HepG2 (cell line): ENCODE measurements around the gene ZSWIM6. TPM values are rescaled to one million over a fixed set of nuclear protein-coding genes. Genes with fewer than 3 reads are reported as not detected.
A peak's percentile ranks its signal among the peaks of the same experiment; 100 is the strongest.

ENCODE experiments used
- GATA4 ChIP-seq: sonication (generic); IDR thresholded peaks from 2 replicates; pipeline ENCODE4 v1.6.1; 2016; ENCODE audit warnings: antibody characterized with exemption, low read depth, borderline replicate concordance
- HMG20A ChIP-seq: IDR thresholded peaks from 2 replicates; pipeline ENCODE4 v1.6.1; 2016; ENCODE audit warnings: borderline replicate concordance
- KMT2B ChIP-seq: IDR thresholded peaks from 2 replicates; pipeline ENCODE4 v1.6.1; 2016; ENCODE audit warnings: missing genetic modification reagents, missing compliant biosample characterization
- NR2F6 ChIP-seq, 2 experiments: IDR thresholded peaks; 2 replicates each; pipeline ENCODE4 v1.6.1; 2016; ENCODE audit warnings: antibody characterized with exemption in 1 of 2, mild to moderate bottlenecking in 1 of 2
- RFXANK ChIP-seq: IDR thresholded peaks from 2 replicates; pipeline ENCODE4 v1.6.1; 2016
- ZFP62 ChIP-seq: sonication (generic); formaldehyde crosslinking; IDR thresholded peaks from 2 replicates; pipeline ENCODE4 v1.4.0; 2020; ENCODE audit warnings: missing genetic modification reagents
- ZNF614 ChIP-seq: IDR thresholded peaks from 2 replicates; pipeline ENCODE4 v1.6.1; 2018; ENCODE audit warnings: missing biosample characterization, missing genetic modification reagents, inconsistent platforms, borderline replicate concordance
- ZNF713 ChIP-seq: sonication (generic); formaldehyde crosslinking; IDR thresholded peaks from 2 replicates; pipeline ENCODE4 v1.4.0; 2020; ENCODE audit warnings: mild to moderate bottlenecking, missing genetic modification reagents
- polyA plus RNA-seq, 8 experiments: library from polyadenylated mRNA; depleted of rRNA in 3 of 8; stranded (reverse) in 7 of 8; unstranded in 1 of 8; fragments of >200 nt; fragmentation: Illumina TruSeq in 4 of 8; extraction: Trizol in 4 of 8; gene quantifications; 2 replicates each; pipeline versions ENCODE4 v1.2.1 to v1.2.3, GENCODE V29; 2011 to 2016; ENCODE audit warnings: low read depth in 4 of 8, missing spikeins in 1 of 8, mixed read lengths in 1 of 8; ENCODE audit not compliant: insufficient read depth in 1 of 8
- total RNA-seq, 5 experiments: library from RNA; depleted of rRNA; stranded (reverse); fragments of >200 nt; fragmentation: Illumina TruSeq; extraction: Trizol; gene quantifications; 2 replicates each; pipeline ENCODE4 v1.2.3, GENCODE V29; 2016; ENCODE audit warnings: low read depth in 1 of 5
- TF ChIP-seq, protein P1 (sequence below): sonication (generic); formaldehyde crosslinking; IDR thresholded peaks from 2 replicates; pipeline ENCODE4 v1.4.0; 2020; ENCODE audit warnings: missing genetic modification reagents, borderline replicate concordance
- TF ChIP-seq, protein P2 (sequence below): sonication (generic); formaldehyde crosslinking; IDR thresholded peaks from 2 replicates; pipeline ENCODE4 v1.4.0; 2020; ENCODE audit warnings: low read depth, mild to moderate bottlenecking, missing genetic modification reagents
- TF ChIP-seq, protein P3 (sequence below): IDR thresholded peaks from 2 replicates; pipeline ENCODE4 v1.6.1; 2012; ENCODE audit warnings: low read depth, low read length, improper control_type of control experiment
- TF ChIP-seq, protein P4 (sequence below): sonication (generic); formaldehyde crosslinking; IDR thresholded peaks from 2 replicates; pipeline ENCODE4 v1.4.0; 2020; ENCODE audit warnings: missing genetic modification reagents, borderline replicate concordance
- TF ChIP-seq, protein P5 (sequence below): sonication (generic); formaldehyde crosslinking; IDR thresholded peaks from 2 replicates; pipeline ENCODE4 v1.4.0; 2020; ENCODE audit warnings: missing genetic modification reagents, mild to moderate bottlenecking, borderline replicate concordance
- TF ChIP-seq, protein P6 (sequence below): sonication (generic); formaldehyde crosslinking; IDR thresholded peaks from 2 replicates; pipeline ENCODE4 v1.4.0; 2020; ENCODE audit warnings: missing genetic modification reagents, borderline replicate concordance

The ZSWIM6 gene
- total and polyA plus RNA-seq, 2 of the 13 experiments (the other 11 are each of a cell fraction or from before 2014, with no cell fraction given): 0.82 to 1.9 TPM

DNA sequence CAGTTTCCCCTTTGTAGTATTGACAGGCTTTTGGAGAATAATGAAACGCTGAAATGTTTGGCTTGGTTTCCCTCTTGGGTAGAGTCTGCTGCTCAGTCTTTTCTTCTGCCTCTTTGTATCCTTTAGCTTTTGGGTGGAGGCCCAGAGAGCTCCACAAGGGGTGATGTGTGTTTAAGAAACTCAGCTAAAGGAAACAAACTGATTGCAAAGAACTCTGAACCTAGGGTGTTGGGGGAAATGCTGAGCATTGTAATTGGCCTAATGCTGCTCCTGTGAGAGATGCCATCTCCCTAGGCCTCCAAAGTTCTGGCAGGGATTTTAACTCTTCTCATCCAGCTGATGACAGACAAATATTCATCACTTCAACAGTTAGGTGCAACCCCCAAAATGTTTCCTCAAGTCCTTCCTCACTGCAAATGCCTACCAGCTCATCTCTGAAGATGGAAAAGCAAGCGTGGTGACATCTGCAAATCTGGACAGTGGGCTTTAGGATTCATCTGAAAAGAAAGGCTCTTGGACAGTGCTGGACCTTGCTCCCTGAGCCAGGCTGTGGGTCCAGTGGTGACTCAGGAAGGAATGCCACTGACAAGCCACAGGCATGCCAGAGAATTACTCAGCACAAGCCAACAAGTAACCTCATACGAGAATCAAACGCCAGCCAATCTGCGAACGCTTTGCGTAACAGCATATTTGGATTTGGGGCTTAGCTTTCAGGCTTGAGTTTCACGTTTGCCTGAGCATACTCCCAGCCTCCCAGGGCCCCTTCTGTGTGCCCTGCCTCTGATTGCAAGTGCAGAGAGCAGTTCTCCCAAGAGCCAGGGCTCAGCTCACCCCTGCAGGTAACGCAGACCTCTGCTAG, 30.5 kb upstream of the ZSWIM6 start (continued):
- TF ChIP-seq, protein P1, sequence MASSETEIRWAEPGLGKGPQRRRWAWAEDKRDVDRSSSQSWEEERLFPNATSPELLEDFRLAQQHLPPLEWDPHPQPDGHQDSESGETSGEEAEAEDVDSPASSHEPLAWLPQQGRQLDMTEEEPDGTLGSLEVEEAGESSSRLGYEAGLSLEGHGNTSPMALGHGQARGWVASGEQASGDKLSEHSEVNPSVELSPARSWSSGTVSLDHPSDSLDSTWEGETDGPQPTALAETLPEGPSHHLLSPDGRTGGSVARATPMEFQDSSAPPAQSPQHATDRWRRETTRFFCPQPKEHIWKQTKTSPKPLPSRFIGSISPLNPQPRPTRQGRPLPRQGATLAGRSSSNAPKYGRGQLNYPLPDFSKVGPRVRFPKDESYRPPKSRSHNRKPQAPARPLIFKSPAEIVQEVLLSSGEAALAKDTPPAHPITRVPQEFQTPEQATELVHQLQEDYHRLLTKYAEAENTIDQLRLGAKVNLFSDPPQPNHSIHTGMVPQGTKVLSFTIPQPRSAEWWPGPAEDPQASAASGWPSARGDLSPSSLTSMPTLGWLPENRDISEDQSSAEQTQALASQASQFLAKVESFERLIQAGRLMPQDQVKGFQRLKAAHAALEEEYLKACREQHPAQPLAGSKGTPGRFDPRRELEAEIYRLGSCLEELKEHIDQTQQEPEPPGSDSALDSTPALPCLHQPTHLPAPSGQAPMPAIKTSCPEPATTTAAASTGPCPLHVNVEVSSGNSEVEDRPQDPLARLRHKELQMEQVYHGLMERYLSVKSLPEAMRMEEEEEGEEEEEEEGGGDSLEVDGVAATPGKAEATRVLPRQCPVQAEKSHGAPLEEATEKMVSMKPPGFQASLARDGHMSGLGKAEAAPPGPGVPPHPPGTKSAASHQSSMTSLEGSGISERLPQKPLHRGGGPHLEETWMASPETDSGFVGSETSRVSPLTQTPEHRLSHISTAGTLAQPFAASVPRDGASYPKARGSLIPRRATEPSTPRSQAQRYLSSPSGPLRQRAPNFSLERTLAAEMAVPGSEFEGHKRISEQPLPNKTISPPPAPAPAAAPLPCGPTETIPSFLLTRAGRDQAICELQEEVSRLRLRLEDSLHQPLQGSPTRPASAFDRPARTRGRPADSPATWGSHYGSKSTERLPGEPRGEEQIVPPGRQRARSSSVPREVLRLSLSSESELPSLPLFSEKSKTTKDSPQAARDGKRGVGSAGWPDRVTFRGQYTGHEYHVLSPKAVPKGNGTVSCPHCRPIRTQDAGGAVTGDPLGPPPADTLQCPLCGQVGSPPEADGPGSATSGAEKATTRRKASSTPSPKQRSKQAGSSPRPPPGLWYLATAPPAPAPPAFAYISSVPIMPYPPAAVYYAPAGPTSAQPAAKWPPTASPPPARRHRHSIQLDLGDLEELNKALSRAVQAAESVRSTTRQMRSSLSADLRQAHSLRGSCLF: no peak
- TF ChIP-seq KMT2B (CRISPR knock-in tag) (no peak), GATA4 (no peak), ZNF713 (CRISPR knock-in tag) (no peak), HMG20A (CRISPR knock-in tag) (peak; percentile 94), ZFP62 (no peak), ZNF614 (CRISPR knock-in tag) (no peak; the same call in 1 of the 2 replicates), NR2F6 (IDR thresholded peaks at IDR 0.05) (0 out of 2 replicates have a peak, but pooled peaks have one; percentile 15), NR2F6 (CRISPR knock-in tag; IDR thresholded peaks at IDR 0.05) (peak; percentile 28; the same call in 1 of the 2 replicates), RFXANK (no peak)
- TF ChIP-seq, protein P2, sequence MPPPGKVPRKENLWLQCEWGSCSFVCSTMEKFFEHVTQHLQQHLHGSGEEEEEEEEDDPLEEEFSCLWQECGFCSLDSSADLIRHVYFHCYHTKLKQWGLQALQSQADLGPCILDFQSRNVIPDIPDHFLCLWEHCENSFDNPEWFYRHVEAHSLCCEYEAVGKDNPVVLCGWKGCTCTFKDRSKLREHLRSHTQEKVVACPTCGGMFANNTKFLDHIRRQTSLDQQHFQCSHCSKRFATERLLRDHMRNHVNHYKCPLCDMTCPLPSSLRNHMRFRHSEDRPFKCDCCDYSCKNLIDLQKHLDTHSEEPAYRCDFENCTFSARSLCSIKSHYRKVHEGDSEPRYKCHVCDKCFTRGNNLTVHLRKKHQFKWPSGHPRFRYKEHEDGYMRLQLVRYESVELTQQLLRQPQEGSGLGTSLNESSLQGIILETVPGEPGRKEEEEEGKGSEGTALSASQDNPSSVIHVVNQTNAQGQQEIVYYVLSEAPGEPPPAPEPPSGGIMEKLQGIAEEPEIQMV: no peak
- TF ChIP-seq, protein P3, sequence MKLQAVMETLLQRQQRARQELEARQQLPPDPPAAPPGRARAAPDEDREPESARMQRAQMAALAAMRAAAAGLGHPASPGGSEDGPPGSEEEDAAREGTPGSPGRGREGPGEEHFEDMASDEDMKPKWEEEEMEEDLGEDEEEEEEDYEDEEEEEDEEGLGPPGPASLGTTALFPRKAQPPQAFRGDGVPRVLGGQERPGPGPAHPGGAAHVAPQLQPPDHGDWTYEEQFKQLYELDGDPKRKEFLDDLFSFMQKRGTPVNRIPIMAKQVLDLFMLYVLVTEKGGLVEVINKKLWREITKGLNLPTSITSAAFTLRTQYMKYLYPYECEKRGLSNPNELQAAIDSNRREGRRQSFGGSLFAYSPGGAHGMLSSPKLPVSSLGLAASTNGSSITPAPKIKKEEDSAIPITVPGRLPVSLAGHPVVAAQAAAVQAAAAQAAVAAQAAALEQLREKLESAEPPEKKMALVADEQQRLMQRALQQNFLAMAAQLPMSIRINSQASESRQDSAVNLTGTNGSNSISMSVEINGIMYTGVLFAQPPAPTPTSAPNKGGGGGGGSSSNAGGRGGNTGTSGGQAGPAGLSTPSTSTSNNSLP: peak; percentile 53
- TF ChIP-seq, protein P4, sequence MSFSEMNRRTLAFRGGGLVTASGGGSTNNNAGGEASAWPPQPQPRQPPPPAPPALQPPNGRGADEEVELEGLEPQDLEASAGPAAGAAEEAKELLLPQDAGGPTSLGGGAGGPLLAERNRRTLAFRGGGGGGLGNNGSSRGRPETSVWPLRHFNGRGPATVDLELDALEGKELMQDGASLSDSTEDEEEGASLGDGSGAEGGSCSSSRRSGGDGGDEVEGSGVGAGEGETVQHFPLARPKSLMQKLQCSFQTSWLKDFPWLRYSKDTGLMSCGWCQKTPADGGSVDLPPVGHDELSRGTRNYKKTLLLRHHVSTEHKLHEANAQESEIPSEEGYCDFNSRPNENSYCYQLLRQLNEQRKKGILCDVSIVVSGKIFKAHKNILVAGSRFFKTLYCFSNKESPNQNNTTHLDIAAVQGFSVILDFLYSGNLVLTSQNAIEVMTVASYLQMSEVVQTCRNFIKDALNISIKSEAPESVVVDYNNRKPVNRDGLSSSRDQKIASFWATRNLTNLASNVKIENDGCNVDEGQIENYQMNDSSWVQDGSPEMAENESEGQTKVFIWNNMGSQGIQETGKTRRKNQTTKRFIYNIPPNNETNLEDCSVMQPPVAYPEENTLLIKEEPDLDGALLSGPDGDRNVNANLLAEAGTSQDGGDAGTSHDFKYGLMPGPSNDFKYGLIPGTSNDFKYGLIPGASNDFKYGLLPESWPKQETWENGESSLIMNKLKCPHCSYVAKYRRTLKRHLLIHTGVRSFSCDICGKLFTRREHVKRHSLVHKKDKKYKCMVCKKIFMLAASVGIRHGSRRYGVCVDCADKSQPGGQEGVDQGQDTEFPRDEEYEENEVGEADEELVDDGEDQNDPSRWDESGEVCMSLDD (CRISPR knock-in tag): peak; percentile 50; the same call in 1 of the 2 replicates
- TF ChIP-seq, protein P5, sequence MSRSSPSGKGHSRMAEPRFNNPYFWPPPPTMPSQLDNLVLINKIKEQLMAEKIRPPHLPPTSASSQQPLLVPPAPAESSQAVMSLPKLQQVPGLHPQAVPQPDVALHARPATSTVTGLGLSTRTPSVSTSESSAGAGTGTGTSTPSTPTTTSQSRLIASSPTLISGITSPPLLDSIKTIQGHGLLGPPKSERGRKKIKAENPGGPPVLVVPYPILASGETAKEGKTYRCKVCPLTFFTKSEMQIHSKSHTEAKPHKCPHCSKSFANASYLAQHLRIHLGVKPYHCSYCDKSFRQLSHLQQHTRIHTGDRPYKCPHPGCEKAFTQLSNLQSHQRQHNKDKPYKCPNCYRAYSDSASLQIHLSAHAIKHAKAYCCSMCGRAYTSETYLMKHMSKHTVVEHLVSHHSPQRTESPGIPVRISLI: no peak
- TF ChIP-seq, protein P6, sequence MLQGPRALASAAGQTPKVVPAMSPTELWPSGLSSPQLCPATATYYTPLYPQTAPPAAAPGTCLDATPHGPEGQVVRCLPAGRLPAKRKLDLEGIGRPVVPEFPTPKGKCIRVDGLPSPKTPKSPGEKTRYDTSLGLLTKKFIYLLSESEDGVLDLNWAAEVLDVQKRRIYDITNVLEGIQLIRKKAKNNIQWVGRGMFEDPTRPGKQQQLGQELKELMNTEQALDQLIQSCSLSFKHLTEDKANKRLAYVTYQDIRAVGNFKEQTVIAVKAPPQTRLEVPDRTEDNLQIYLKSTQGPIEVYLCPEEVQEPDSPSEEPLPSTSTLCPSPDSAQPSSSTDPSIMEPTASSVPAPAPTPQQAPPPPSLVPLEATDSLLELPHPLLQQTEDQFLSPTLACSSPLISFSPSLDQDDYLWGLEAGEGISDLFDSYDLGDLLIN (CRISPR knock-in tag): no peak
